HG03558 (cell line): ENCODE data around the gene CCP110.

ENCODE experiments used
- ATAC-seq: cut with Tn5 transposase; IDR thresholded peaks from one replicate; pipeline ENCODE4 v1.9.1; 2021; ENCODE audit warnings: moderate number of reproducible peaks; ENCODE audit not compliant: unreplicated experiment; ENCODE audit errors: extremely low read depth

CCP110 gene

GRCh38 chr16:19505600-19506303, 18.0 kb upstream of the CCP110 start:
- no peak for ATAC-seq

GRCh38 chr16:19506965-19507364, 16.8 kb upstream of the CCP110 start:
- no peak for ATAC-seq

- no peak for ATAC-seq
Observed at GRCh38 chr16:19507867-19508266, 15.9 kb upstream of the CCP110 start.

GRCh38 chr16:19512297-19512696, 11.4 kb upstream of the CCP110 start:
- ATAC-seq: no peak

- ATAC-seq: no peak
Observed at GRCh38 chr16:19513377-19514053, 10.2 kb upstream of the CCP110 start.

- ATAC-seq: no peak
Observed at GRCh38 chr16:19515757-19516156, 8.0 kb upstream of the CCP110 start.

- ATAC-seq: no peak
Observed at GRCh38 chr16:19517424-19518089, 6.2 kb upstream of the CCP110 start.

GRCh38 chr16:19518388-19518787, 5.4 kb upstream of the CCP110 start:
- no peak for ATAC-seq

- ATAC-seq: no peak
Observed at GRCh38 chr16:19520861-19521331, 2.8 kb upstream of the CCP110 start.

- ATAC-seq: peak; percentile 52
Observed at GRCh38 chr16:19521471-19522396, 2.0 kb upstream of the CCP110 start, which contains the start of gene GDE1. Gene GDE1, minus strand, starts transcription at chr16:19522098. Its CDS starts 134 bp downstream, at chr16:19521964.

GRCh38 chr16:19522397-19522732, 1.4 kb upstream of the CCP110 start:
- no peak for ATAC-seq

- ATAC-seq: no peak
Observed at GRCh38 chr16:19522760-19523159, 982 bp upstream of the CCP110 start.

- ATAC-seq: no peak
Observed at GRCh38 chr16:19523184-19523558, 571 bp upstream of the CCP110 start.

- no peak for ATAC-seq
Observed at GRCh38 chr16:19524356-19524615, 544 bp downstream of the CCP110 start.

GRCh38 chr16:19524616-19525384, 1.1 kb downstream of the CCP110 start:
- no peak for ATAC-seq

GRCh38 chr16:19525385-19525723, 1.6 kb downstream of the CCP110 start:
- no peak for ATAC-seq

- no peak for ATAC-seq
Observed at GRCh38 chr16:19527161-19527560, 3.4 kb downstream of the CCP110 start.

- ATAC-seq: no peak
Observed at GRCh38 chr16:19528666-19529065, 4.9 kb downstream of the CCP110 start.

- ATAC-seq: no peak
Observed at GRCh38 chr16:19532601-19533000, 8.9 kb downstream of the CCP110 start.
